Stimulated activated CD4-positive, alpha-beta T cell treated with anti-CD3 and anti-CD28 coated beads, Interleukin-12 subunit alpha, Interleukin-12 subunit beta, amount 100 ng/mL, for 24 hours (primary cell): ENCODE data around the gene RPRD1B.

Source experiments
- DNase-seq, 2 experiments: peaks; one replicate each; pipeline ENCODE4 v3.0.0-alpha.2; 2020; ENCODE audit warnings: low read depth in 2 of 2

The RPRD1B gene

GRCh38 chr20:38120625-38120988 lies 87.1 kb downstream of the RPRD1B start:
- DNase-seq = no peak

GRCh38 chr20:38121741-38122140 lies 88.2 kb downstream of the RPRD1B start:
- DNase-seq = no peak

- no peak for DNase-seq
Measured at GRCh38 chr20:38123021-38123587, 89.6 kb downstream of the RPRD1B start.

GRCh38 chr20:38125157-38126056 lies 91.9 kb downstream of the RPRD1B start:
- no peak for DNase-seq

GRCh38 chr20:38126146-38126921 lies 92.8 kb downstream of the RPRD1B start:
- no peak for DNase-seq

- no peak for DNase-seq
Measured at GRCh38 chr20:38126932-38127621, 93.5 kb downstream of the RPRD1B start.

- no peak for DNase-seq
Measured at GRCh38 chr20:38127920-38128528, 94.5 kb downstream of the RPRD1B start.

GRCh38 chr20:38128691-38129090 lies 95.1 kb downstream of the RPRD1B start:
- DNase-seq = no peak

- DNase-seq = no peak
Measured at GRCh38 chr20:38129248-38129865, 95.8 kb downstream of the RPRD1B start.

GRCh38 chr20:38129893-38130609 lies 96.5 kb downstream of the RPRD1B start:
- DNase-seq = no peak

- no peak for DNase-seq
Measured at GRCh38 chr20:38130687-38131587, 97.4 kb downstream of the RPRD1B start.

GRCh38 chr20:38131588-38132121 lies 98.1 kb downstream of the RPRD1B start:
- DNase-seq = no peak

- no peak for DNase-seq
Measured at GRCh38 chr20:38132156-38132909, 98.8 kb downstream of the RPRD1B start.

- no peak for DNase-seq
Measured at GRCh38 chr20:38132910-38133501, 99.5 kb downstream of the RPRD1B start.

- DNase-seq = no peak
Measured at GRCh38 chr20:38133680-38134426, 100.3 kb downstream of the RPRD1B start.

- DNase-seq = no peak
Measured at GRCh38 chr20:38134427-38135270, 101.1 kb downstream of the RPRD1B start.
